SIG-M5 treated with dmso at 0.1 percent for 504 hours (cell line): ENCODE results near the gene ATP5MC2.
"Not testable (repeated sequence)": the region's sequence is repeated elsewhere in the genome, so short reads cannot be mapped to it uniquely, and the experiment has no call there.

Source experiments
- DNase-seq: peaks from one replicate; lab custom pipeline; 2025; ENCODE audit not compliant: unreplicated experiment; lab: John Stamatoyannopoulos, UW

ATP5MC2 gene

GRCh38 chr12:53675701-53676607, at the start of gene ATP5MC2:
Gene ATP5MC2, minus strand, starts transcription at chr12:53676083. Its CDS starts 3,469 bp downstream, at chr12:53672614.
- peak; percentile 99 for DNase-seq

GRCh38 chr12:53722450-53723041, 46.7 kb upstream of the ATP5MC2 start:
- DNase-seq: no peak

GRCh38 chr12:53720946-53721345, 45.1 kb upstream of the ATP5MC2 start:
- DNase-seq: no peak

GRCh38 chr12:53719649-53720048, 43.8 kb upstream of the ATP5MC2 start:
- DNase-seq: no peak

- not testable (repeated sequence) for DNase-seq
Observed at GRCh38 chr12:53718567-53718966, 42.7 kb upstream of the ATP5MC2 start.

GRCh38 chr12:53717319-53717718, 41.4 kb upstream of the ATP5MC2 start:
- no peak for DNase-seq

- no peak for DNase-seq
Observed at GRCh38 chr12:53714004-53714403, 38.1 kb upstream of the ATP5MC2 start.

GRCh38 chr12:53713516-53713915, 37.6 kb upstream of the ATP5MC2 start:
- no peak for DNase-seq

- DNase-seq: no peak
Observed at GRCh38 chr12:53712059-53712643, 36.3 kb upstream of the ATP5MC2 start.

GRCh38 chr12:53710091-53710490, 34.2 kb upstream of the ATP5MC2 start:
- DNase-seq: no peak

- no peak for DNase-seq
Observed at GRCh38 chr12:53709671-53710070, 33.8 kb upstream of the ATP5MC2 start.

- DNase-seq: no peak
Observed at GRCh38 chr12:53706080-53706479, 30.2 kb upstream of the ATP5MC2 start.

GRCh38 chr12:53703756-53704155, 27.9 kb upstream of the ATP5MC2 start:
- no peak for DNase-seq

GRCh38 chr12:53701518-53702264, 25.8 kb upstream of the ATP5MC2 start:
- peak; percentile 58 for DNase-seq

GRCh38 chr12:53700567-53700966, 24.7 kb upstream of the ATP5MC2 start:
- DNase-seq: no peak

- DNase-seq: no peak
Observed at GRCh38 chr12:53699678-53700025, 23.8 kb upstream of the ATP5MC2 start.

GRCh38 chr12:53698948-53699677, 23.2 kb upstream of the ATP5MC2 start:
- DNase-seq: no peak

GRCh38 chr12:53696655-53697331, 20.9 kb upstream of the ATP5MC2 start:
- no peak for DNase-seq

- DNase-seq: peak; percentile 72
Observed at GRCh38 chr12:53696285-53696654, 20.4 kb upstream of the ATP5MC2 start.
